Measurements from ENCODE around the gene CEL.
"Not testable (repeated sequence)": the region's sequence is repeated elsewhere in the genome, so short reads cannot be mapped to it uniquely, and the experiment has no call there.

The CEL gene

DNA sequence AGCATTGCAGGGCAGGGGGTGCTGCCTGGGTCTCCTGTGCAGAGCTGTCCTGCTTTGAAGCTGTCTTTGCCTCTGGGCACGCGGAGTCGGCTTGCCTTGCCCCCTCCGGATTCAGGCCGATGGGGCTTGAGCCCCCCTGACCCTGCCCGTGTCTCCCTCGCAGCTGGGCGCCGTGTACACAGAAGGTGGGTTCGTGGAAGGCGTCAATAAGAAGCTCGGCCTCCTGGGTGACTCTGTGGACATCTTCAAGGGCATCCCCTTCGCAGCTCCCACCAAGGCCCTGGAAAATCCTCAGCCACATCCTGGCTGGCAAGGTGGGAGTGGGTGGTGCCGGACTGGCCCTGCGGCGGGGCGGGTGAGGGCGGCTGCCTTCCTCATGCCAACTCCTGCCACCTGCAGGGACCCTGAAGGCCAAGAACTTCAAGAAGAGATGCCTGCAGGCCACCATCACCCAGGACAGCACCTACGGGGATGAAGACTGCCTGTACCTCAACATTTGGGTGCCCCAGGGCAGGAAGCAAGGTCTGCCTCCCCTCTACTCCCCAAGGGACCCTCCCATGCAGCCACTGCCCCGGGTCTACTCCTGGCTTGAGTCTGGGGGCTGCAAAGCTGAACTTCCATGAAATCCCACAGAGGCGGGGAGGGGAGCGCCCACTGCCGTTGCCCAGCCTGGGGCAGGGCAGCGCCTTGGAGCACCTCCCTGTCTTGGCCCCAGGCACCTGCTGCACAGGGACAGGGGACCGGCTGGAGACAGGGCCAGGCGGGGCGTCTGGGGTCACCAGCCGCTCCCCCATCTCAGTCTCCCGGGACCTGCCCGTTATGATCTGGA is 2.7 kb downstream of the CEL start:
- DNase-seq (ENCODE audit: low read depth), result no peak

DNA sequence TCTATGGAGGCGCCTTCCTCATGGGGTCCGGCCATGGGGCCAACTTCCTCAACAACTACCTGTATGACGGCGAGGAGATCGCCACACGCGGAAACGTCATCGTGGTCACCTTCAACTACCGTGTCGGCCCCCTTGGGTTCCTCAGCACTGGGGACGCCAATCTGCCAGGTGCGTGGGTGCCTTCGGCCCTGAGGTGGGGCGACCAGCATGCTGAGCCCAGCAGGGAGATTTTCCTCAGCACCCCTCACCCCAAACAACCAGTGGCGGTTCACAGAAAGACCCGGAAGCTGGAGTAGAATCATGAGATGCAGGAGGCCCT is 3.2 kb downstream of the CEL start:
- no peak for DNase-seq (ENCODE audit: low read depth)

DNA sequence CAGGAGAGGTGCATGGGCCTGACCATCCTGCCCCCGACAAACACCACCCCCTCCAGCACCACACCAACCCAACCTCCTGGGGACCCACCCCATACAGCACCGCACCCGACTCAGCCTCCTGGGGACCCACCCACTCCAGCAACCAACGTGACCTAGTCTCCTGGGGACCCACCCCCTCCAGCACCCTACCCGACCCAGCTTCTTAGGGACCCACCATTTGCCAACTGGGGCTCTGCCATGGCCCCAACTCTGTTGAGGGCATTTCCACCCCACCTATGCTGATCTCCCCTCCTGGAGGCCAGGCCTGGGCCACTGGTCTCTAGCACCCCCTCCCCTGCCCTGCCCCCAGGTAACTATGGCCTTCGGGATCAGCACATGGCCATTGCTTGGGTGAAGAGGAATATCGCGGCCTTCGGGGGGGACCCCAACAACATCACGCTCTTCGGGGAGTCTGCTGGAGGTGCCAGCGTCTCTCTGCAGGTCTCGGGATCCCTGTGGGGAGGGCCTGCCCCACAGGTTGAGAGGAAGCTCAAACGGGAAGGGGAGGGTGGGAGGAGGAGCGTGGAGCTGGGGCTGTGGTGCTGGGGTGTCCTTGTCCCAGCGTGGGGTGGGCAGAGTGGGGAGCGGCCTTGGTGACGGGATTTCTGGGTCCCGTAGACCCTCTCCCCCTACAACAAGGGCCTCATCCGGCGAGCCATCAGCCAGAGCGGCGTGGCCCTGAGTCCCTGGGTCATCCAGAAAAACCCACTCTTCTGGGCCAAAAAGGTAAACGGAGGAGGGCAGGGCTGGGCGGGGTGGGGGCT is 4.6 kb downstream of the CEL start:
- no peak for DNase-seq (ENCODE audit: low read depth)

DNA sequence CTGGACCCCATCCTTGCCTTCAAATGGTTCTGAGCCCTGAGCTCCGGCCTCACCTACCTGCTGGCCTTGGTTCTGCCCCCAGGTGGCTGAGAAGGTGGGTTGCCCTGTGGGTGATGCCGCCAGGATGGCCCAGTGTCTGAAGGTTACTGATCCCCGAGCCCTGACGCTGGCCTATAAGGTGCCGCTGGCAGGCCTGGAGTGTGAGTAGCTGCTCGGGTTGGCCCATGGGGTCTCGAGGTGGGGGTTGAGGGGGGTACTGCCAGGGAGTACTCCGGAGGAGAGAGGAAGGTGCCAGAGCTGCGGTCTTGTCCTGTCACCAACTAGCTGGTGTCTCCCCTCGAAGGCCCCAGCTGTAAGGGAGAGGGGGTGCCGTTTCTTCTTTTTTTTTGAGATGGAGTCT is 5.2 kb downstream of the CEL start:
- DNase-seq (ENCODE audit: low read depth), result no peak

DNA sequence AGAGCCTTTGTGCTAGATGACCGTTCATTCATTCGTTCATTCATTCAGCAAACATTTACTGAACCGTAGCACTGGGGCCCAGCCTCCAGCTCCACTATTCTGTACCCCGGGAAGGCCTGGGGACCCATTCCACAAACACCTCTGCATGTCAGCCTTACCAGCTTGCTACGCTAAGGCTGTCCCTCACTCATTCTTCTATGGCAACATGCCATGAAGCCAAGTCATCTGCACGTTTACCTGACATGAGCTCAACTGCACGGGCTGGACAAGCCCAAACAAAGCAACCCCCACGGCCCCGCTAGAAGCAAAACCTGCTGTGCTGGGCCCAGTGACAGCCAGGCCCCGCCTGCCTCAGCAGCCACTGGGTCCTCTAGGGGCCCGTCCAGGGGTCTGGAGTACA is 6.0 kb downstream of the CEL start:
- DNase-seq (ENCODE audit: low read depth), result no peak

DNA sequence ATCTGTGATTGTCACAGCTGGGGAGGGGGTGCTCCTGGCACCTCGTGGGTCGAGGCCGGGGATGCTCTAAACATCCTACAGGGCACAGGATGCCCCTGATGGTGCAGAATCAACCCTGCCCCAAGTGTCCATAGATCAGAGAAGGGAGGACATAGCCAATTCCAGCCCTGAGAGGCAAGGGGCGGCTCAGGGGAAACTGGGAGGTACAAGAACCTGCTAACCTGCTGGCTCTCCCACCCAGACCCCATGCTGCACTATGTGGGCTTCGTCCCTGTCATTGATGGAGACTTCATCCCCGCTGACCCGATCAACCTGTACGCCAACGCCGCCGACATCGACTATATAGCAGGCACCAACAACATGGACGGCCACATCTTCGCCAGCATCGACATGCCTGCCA is 6.7 kb downstream of the CEL start:
- not testable (repeated sequence) for DNase-seq (ENCODE audit: low read depth)

DNA sequence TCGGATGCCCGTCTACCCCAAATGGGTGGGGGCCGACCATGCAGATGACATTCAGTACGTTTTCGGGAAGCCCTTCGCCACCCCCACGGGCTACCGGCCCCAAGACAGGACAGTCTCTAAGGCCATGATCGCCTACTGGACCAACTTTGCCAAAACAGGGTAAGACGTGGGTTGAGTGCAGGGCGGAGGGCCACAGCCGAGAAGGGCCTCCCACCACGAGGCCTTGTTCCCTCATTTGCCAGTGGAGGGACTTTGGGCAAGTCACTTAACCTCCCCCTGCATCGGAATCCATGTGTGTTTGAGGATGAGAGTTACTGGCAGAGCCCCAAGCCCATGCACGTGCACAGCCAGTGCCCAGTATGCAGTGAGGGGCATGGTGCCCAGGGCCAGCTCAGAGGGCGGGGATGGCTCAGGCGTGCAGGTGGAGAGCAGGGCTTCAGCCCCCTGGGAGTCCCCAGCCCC is 8.8 kb downstream of the CEL start:
- not testable (repeated sequence) for DNase-seq (ENCODE audit: low read depth)

DNA sequence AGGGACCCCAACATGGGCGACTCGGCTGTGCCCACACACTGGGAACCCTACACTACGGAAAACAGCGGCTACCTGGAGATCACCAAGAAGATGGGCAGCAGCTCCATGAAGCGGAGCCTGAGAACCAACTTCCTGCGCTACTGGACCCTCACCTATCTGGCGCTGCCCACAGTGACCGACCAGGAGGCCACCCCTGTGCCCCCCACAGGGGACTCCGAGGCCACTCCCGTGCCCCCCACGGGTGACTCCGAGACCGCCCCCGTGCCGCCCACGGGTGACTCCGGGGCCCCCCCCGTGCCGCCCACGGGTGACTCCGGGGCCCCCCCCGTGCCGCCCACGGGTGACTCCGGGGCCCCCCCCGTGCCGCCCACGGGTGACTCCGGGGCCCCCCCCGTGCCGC is 9.2 kb downstream of the CEL start:
- not testable (repeated sequence) for DNase-seq (ENCODE audit: low read depth)

DNA sequence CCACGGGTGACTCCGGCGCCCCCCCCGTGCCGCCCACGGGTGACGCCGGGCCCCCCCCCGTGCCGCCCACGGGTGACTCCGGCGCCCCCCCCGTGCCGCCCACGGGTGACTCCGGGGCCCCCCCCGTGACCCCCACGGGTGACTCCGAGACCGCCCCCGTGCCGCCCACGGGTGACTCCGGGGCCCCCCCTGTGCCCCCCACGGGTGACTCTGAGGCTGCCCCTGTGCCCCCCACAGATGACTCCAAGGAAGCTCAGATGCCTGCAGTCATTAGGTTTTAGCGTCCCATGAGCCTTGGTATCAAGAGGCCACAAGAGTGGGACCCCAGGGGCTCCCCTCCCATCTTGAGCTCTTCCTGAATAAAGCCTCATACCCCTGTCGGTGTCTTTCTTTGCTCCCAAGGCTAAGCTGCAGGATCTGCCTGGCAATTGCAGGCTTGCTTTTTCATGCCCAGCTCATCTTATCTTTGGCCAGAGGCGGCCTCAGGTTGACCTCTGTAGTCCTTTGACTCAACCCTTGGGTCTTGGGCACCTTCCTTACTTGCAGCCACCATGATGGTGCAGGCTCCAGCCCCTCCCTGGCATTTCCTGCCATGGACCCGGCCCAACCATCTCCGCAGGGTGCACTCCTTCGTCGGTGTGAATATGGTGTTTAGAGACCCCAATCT is 9.8 kb downstream of the CEL start:
- no peak for DNase-seq (ENCODE audit: low read depth)

DNA sequence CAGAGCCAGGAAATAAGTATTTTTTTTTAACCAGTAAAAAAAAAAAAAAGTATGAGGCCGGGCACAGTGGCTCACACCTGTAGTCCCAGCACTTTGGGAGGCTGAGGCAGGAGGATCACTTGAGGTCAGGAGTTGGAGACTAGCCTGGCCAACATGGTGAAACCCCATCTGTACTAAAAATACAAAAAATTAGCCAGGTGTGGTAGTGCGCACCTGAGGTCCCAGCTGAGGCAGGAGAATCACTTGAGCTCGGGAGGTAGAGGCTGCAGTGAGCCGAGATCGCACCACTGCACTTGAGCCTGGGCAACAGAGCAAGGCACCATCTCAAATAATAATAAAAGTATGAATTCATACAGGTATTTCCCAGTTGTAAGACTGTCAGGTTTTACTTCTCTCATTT is 10.4 kb downstream of the CEL start:
- DNase-seq (ENCODE audit: low read depth), result not testable (repeated sequence)

DNA sequence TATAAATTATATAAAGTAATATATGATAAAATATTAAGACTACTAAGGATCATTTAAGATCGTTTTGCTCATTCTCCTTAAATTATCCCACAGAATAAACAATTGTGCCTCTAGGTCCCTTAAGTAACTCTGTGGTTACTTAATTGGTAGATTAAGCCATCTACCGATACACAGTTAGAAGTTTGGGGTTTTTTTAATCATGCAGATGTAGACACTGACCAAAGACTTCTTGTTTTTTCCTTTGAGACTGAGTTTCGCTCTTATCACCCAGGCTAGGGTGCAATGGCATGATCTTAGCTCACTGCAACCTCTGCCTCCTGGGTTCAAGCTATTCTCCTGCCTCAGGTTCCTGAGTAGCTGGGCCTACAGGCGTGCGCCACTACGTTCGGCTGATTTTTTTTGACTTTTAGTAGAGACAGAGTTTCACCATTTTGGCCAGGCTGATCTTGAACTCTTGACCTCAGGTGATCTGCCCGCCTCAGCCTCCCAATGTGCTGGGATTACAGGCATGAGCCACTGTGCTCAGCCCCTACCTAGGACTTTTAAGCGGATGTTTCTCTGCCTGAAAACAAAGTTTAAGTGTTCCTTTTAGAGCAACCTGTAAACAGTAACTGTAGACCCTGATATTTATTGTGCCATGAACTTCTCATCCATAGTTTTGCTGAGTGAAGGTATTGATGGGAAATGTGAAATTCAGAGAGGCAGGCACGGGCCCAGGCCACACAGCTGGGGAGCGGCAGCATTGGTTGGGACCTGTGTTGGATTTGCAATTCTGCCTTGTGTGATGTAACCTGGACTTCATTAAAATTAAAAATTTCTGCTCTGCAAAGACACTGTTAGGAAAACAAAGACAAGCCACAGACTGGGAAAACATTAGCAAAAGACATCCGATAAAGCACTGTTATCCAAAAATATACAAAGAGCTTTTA is 11.6 kb downstream of the CEL start:
- DNase-seq (ENCODE audit: low read depth), result no peak

DNA sequence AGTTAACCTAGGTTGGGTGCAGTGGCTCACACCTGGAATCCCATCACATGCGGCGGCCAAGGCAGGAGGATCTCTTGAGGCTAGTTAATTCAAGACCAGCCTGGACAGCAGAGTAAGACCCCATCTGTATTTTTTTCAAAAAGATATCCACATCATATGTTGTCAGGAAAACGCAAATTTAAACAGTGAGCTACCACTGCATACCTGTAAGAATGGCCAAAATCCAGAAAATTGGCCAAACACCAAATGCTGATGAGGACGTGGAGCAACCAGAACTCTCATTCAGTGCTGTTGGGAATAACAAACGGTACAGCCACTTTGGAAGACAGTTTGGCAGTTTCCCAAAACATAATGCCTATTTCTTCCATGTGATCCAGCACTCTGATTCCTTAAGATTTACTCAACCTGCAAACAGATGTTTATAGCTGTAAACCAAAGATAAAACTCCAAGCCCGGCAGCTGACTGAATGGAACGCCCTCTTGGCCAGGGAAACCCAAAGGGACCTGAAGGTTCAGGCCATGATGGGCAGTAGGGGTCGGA is 12.4 kb downstream of the CEL start:
- no peak for DNase-seq (ENCODE audit: low read depth)

DNA sequence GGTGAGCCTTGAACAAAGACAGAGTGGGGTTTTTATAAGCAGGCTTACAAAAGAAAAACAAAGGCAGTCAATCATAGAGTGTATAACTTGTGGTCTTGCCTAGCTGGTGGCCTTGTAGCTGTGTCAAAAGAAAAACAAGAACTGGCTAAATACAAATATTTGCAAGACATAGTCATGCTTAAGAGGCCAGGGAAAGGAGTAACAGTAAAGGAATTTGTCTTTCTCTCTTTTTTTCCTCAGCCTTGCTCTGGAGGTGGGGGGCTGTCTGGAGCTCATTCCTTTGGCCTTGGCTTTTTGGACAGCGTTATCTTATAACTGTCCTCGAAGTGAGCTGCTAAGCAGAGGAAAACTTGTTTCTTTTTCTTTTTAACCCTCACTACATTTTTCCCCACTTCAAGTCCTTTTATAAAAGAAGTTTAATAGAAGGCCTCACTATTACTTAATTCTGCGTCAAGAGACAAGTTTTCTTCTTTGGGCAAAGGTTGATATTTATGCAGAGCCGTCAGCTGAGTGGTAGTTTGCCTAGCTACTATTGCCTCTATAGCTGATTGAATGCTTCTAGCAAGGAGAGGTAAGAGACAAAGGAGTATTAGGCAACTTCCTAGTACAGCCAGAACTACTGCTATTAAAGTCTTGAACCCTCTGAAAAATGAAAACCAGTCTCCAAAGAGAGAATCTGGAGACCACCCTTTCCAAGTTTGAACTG is 14.3 kb downstream of the CEL start:
- DNase-seq (ENCODE audit: low read depth), result no peak

DNA sequence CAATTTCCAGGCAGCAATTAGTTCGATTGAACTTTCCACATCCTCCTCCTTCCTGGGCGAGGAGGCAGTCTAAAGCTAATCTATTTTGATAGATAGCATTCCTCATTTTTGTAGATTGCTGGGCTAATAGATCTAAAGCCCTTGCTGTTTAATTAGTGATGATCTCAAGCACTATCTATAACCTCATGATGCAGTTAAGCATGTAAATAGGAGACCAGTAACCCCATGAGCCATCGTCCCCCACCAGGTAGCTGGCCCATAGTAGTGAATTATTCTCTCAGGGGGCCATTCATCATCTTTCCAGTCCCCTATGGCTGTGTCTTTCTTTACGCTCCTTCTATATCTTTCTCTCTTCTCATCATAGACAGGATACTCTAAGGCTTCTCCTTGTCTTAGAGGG is 14.9 kb downstream of the CEL start:
- no peak for DNase-seq (ENCODE audit: low read depth)

DNA sequence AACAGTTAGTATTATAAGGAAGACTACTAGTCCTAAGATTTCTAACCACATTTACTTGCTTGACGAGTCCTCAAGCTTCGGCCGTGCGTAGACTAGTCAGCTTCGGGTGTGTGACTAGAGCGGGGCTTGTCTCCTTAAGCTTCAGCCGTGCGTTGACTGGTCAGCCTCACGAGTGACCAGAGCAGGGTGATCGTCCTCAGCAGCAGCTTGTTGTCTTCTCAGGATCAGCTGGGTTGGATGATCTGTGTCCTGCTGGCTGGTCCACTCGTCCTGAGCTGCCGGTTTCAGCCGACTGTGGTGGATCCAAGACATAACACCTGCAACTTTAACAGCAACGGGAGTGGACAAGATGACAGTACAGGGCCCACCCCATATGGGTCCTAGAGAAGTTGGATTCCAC is 16.7 kb downstream of the CEL start:
- no peak for DNase-seq (ENCODE audit: low read depth)

DNA sequence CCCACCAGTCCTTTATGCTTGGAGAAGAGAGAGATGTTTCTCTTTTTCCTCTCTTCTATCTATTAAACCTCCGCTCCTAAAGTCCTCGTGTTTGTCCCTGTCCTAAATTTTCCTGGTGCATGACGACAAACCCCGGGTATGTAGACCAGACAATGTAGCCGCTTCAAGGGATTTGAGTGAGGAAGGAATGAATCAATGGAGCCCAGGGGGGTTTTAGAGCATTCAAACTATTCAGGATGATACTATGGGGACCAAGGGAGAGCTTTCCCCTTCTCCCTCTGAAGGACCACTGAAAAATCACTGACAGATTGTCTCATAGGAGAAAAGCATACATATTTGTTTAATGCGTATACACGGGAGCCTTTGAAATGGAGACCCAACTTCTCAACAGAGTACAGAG is 18.4 kb downstream of the CEL start:
- DNase-seq (ENCODE audit: low read depth), result no peak

DNA sequence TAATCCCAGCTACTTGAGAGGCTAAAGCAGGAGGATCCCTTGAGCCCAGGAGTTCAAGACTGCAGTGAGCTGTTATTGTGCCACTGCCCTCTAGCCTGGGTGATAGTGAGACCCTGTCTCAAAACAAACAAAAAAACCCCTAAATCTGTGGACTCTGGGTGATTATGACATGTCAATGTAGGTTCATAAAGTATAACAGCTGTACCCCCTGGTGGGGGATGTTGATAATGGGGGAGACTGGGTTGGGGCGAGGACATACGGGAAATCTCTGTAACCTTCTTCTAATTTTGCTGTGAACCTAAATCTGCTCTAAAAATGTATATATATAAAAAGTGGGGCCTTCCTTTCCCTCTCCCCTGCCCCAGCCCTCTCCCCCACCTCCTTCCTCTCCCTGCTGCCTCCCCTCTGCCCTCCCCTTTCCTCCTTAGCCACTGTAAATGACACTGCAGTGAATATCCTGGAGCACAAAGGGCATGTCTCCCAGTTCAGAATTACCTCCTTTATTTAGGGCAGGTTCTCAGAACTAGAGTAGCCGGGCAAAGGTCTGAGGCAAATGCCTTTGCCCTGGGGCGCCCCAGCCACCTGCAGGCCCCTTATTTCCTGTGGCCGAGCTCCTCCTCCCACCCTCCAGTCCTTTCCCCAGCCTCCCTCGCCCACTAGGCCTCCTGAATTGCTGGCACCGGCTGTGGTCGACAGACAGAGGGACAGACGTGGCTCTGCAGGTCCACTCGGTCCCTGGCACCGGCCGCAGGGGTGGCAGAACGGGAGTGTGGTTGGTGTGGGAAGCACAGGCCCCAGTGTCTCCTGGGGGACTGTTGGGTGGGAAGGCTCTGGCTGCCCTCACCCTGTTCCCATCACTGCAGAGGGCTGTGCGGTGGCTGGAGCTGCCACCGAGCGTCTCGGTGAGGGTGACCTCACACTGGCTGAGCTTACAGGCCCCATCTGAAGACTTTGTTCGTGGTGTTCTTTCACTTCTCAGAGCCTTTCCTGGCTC is 19.3 kb downstream of the CEL start:
- not testable (repeated sequence) for DNase-seq (ENCODE audit: low read depth)

DNA sequence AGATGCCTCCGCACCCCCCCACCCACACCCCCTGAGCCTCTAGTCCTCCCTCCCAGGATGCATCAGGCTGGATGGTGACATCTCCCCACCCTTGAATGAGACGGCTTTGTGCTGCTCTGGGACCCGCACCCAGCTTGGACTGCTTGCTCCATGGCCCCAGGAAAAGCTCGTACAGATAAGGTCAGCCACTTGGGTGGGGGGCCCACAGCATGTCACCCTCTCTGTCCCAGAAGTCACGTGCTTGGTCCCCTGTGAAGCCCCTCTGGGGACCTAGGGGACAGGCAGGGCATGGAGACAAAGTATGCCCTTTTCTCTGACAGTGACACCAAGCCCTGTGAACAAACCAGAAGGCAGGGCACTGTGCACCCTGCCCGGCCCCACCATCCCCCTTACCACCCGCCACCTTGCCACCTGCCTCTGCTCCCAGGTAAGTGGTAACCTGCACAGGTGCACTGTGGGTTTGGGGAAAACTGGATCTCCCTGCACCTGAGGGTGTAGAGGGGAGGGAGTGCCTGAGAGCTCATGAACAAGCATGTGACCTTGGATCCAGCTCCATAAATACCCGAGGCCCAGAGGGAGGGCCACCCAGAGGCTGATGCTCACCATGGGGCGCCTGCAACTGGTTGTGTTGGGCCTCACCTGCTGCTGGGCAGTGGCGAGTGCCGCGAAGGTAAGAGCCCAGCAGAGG is 20.3 kb downstream of the CEL start:
- DNase-seq (ENCODE audit: low read depth), result not testable (repeated sequence)

DNA sequence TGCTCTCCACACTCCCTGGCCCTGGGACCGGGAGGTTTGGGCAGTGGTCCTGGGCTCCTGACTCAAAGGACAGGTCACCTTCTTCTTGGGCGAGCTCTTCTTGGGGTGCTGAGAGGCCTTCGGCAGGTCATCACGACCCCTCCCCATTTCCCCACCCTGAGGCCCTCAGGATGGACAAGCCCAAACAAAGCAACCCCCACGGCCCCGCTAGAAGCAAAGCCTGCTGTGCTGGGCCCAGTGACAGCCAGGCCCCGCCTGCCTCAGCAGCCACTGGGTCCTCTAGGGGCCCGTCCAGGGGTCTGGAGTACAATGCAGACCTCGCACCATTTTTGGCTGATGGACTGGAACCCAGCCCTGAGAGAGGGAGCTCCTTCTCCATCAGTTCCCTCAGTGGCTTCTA is 21.9 kb downstream of the CEL start:
- DNase-seq (ENCODE audit: low read depth), result not testable (repeated sequence)

All from activated T-helper 9 cell treated with anti-CD3 and anti-CD28 coated beads, Interleukin-2, amount 50 U/mL, for 16 hours (primary cell).